GM19193 (cell line): Measurements from ENCODE around the gene LMX1B.

Experiments used
- POLR2A ChIP-seq: IDR thresholded peaks from 4 replicates; pipeline ENCODE4 v1.6.1; 2011; ENCODE audit not compliant: insufficient read depth, insufficient read length; ENCODE audit errors: extremely low read depth

The LMX1B gene

DNA sequence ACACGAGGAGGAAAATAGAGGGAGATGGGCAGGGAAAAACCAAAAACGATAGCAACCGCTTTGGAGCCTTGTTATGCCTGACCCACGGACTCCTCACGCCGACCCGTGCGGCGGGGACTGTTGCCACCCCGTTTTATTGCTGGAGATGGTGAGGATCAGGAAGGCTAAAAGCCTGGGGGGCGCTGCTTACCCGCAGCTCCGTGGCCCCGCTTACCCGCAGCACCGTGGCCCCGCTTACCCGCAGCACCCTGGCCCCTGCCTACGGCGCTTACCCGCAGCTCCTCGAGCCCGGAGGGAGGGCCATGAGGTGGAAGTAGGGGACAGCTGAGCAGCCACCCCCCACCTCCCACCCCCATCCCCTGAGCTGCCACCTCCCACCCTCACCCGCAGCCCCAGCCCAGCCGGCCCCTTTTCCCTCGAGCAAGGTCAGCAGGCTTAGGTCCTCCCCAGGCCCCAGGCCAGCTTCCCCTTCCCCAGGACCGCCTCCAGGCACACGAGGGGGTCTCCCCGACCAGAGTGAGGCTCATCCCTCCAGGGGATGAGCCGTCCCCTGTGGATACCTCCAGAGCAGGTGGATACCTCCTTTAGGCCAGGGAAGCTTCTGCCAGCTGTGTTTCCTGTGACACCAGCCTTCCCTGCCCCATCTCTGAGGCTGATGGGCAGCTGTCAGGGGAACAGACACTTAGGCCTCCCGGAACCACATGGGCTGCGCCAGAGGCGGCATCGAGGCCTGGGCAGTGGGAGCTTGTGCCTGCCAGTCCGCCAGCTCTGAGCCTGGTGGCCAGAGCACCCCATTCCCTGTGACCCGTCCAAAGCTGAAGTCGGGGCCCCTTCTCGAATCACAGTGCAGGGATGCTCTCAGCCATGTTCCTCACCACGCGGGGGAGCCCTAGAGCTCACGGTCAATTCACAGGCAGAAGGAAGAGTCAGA, 92.3 kb downstream of the LMX1B start:
- no peak for TF ChIP-seq POLR2A

DNA sequence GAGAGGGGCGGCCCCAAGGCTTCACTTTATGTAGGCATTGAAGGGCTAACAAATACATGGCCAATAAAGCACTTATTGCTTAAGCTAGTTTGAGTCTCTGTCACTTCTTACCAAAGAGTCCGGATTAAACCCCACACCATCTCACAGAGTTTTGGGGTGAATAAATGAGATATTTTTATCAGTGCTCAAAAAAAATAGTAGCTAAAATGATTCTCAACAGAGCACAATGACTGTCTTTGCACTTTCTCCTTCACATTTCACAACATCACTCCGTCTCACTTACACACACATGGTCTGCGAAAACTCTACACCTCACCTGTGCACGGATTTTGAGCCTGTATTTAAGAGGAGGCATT, 92.9 kb downstream of the LMX1B start:
- no peak for TF ChIP-seq POLR2A

DNA sequence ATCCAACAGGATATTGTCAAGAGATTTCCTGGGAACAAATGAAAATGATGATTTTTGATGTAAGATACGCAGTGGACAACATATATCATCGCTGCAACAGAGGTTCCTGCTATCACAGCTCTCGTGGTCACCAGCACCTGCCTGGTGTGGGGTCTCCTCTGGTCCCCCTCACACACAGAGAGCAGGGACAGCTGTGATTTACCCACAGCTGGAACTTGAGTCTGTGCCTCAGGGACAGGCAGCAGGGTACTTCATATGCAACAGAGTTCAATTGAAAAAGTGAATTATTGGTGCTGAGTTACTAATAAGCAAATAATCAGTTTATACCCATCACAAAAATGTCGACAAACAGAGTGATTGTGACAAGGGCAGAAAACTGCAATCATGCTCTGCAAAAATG, 93.4 kb downstream of the LMX1B start:
- TF ChIP-seq POLR2A = no peak

GRCh38 chr9:126708178-126708577, 94.5 kb downstream of the LMX1B start:
- TF ChIP-seq POLR2A = no peak

DNA sequence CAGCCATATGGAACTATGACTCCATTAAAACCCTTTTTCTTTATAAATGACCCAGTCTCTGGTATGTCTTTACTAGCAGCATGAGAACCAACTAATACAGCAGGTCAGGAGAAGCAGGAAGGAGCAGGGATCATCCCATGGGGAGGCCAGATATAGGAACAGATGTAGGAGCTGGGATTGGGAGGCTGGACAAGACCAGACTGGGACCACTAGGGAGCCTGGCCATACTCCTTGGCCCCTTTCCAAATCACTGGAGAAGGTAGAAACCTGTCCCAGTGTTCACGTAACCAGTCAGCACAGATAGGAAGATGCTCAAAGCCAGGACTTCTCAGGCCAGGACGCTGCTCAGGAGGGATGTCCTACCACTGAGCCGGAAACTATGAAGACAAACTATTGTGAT, 95.5 kb downstream of the LMX1B start:
- no peak for TF ChIP-seq POLR2A

DNA sequence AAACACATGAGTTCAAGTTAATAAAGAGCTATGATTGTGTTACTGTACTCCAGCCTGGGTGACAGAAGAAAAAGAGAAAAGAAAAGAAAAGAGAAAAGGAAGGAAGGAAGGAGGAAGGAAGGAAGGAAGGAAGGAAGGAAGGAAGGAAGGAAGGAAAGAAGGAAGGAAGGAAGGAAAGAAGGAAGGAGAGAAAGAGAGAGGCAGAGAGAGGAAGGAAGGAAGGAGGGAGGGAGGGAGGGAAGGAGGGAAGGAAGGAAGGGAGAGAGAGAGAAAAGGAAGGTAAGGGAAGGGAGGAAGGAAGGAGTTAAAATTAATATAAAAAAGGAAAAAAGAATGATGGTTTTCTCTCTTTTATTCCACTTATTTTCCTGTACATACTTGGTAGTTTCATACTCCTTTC, 101.7 kb downstream of the LMX1B start:
- no peak for TF ChIP-seq POLR2A

DNA sequence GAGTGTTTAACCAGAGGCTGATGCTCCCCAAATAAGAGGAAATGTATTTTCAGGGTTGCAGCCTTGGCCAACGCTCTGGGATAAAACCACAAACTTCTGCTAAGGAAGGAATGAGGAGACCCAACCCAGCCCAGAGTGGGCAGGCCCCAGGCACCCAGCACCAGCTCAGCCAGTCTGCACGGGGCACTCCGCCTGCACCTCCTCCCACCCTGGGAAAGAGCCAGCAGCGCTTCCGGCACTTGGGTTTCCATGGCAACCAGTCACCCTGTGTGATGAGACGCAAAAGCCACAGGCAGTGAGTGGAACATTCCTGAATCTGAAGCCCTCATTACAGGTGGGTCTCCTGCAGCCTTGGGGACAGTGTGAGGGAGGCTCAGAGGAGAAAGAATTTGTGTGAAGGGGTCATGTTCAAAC, 105.9 kb downstream of the LMX1B start:
- TF ChIP-seq POLR2A = no peak

GRCh38 chr9:126720036-126720435, 106.3 kb downstream of the LMX1B start:
- no peak for TF ChIP-seq POLR2A

- no peak for TF ChIP-seq POLR2A
Observed at GRCh38 chr9:126720661-126721563, 107.2 kb downstream of the LMX1B start.

DNA sequence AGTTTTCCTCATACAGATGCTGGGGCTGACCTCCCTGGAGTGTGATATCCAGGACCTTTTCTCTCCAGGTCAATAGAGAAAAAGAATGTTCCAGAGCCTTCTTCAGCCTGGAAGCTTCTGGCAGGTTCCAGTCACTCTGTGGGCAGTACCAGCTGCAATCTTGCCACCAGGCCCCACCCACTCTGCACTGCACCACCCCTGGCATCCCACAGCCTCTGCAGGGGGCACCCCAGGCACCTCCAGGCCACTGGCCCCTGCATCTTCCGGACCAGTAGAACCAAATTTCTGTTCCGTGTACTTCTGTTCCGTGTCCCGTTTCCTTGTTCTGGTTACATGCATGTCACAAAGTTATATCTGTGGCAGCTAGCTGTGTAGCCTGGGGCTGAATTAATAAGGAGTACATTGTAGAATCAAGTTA, 107.8 kb downstream of the LMX1B start:
- TF ChIP-seq POLR2A = no peak

- peak; percentile 43 for TF ChIP-seq POLR2A
Observed at GRCh38 chr9:126722252-126722921, 108.7 kb downstream of the LMX1B start.

DNA sequence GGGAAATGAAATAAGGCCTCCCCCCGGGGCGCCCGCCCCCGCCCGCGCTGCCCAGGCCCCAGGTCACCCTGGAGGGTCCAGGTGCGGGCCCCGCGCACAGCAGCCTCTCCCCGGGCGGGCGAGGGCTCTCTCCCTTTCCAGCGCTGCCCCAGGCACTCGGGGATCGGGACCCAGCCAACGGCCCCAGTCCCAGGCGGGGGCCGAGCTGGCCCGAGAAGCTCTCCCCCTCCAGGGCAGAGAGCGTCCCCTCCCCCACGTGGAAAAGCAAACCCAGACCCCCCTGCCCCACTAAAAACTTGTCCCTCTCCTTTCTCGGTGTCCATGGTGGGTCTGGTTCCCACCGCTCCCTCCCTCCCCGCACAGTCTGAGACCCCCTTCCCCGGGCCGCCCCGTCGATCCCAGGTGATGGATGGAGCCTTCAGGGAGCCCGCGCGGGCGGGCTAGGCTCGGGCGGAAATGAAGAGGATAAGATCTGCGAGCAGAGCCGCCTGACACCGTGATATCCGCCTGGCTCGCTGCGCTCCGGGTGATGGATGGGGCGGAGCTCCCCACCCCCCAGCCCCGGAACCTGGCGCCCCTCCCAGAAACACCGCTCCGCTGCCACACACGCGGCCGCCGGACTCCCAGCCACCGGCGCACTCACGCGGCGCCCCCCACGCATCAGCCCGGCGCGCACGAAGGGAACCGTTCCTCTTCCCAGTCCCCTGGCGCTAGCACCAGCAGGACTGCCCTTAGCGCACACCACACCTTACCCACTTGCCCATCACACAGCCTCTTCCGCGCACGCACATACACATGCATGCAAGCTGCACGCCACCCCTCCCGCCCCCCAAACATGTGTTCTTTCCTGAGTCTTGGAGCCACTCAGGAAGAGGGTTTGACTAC, 109.4 kb downstream of the LMX1B start:
- TF ChIP-seq POLR2A = peak; percentile 55

DNA sequence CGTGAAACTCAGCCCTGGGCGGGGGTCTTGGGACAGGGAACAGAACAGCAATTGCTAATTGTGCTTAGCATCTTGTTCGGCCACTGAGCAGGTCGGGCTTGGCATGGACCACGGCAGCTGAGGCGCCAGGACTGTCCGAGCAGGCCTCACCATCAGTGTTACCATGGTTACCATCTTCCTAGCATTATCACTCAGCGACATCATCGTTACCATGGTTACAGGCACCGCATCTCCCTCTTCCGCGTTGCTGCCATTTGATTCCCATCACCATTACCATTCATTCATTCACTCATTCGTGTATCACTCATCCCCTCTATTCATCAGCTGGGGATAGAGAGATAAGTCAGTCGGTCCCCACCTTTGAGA, 110.1 kb downstream of the LMX1B start:
- TF ChIP-seq POLR2A = no peak

DNA sequence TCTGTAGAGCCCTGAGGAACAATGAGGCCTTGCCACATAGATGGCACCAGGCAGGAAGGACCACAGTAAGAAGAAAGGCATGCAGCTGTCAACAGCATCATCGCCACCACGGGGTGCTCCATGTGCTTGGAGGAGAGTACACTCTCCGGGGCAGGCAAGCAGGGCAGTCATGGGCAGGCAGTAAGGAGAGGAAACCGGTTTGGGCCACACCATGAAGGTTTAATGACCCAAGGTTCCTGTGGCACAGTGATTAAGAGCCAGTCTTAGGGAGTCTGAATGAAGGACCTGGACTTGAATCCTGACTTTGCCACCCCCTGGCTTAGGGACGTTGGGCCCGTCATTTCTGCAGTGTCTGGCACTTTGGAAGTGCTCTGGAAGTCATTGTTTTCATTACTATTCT, 110.5 kb downstream of the LMX1B start:
- TF ChIP-seq POLR2A = no peak
